GM18502 (cell line): Measurements from ENCODE around the gene GNG3.
A peak's percentile ranks its signal among the peaks of the same experiment; 100 is the strongest.
"Not testable (repeated sequence)": the region's sequence is repeated elsewhere in the genome, so short reads cannot be mapped to it uniquely, and the experiment has no call there.

ENCODE experiments used
- ATAC-seq: cut with Tn5 transposase; IDR thresholded peaks from one replicate; pipeline ENCODE4 v1.9.1; 2021; ENCODE audit warnings: mild to moderate bottlenecking; ENCODE audit not compliant: unreplicated experiment, poor library complexity

GNG3 gene

DNA sequence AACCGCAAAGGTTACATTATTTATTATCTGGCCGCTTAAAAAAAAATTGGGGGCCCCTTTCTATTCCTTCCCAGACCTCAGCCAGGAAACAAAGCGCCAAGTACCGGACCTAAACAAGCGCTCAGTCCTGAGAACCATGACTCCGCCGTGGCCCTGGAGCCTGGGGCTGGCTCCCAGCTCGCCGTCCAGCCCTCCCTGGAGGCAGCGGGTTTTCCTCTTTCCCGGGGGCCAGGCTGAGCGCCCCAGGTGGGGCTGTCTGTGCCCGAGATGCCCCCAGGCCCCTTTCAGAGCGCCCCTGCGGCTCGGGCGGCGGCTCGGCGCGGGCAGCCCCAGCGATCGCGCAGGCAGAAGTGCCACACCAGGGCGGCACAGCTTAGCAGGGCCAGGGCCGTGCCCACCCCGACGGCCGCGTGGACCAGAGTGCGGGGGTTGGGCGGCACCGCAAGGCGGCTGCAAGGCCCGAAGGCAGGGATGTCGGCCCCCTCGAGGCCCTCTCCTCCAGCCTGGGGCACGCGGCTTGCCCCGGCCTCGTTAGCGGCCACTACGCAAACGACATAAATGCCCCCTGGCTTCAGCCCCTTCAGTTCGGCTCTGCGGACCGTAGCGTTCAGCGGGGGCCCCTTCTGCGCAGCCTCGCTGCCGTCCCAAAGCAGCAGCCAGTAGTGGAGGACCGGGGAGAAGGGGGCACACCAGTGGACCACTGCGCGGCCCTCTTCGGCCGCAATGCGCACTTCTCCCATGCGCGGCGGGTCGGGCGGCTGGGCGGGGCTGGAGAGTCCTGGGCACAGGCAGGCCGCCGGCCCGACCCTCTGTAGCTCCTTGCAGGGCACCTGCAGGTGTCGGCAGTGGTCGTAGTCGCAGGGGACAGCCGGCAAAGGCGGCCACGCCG is 19.7 kb upstream of the GNG3 start:
- ATAC-seq = no peak

DNA sequence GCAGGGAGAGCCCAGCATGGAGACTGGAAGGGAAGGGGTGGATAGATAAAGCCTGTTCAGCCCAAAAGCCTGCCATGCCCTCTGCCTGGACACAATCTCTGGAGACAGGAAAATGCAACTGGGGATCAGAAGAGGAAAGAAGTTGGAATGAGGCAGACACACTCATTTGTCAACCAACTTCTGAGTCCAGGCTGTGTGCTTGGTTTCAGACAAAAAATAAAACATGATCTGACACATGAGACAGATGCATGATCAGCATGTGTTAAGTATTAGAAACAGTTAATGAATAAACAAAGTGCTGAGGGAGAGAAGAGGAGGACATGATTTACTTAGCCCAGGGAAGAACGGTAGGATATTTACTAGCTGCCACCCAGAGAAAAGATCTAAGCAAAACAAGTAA is 19.0 kb upstream of the GNG3 start:
- no peak for ATAC-seq

DNA sequence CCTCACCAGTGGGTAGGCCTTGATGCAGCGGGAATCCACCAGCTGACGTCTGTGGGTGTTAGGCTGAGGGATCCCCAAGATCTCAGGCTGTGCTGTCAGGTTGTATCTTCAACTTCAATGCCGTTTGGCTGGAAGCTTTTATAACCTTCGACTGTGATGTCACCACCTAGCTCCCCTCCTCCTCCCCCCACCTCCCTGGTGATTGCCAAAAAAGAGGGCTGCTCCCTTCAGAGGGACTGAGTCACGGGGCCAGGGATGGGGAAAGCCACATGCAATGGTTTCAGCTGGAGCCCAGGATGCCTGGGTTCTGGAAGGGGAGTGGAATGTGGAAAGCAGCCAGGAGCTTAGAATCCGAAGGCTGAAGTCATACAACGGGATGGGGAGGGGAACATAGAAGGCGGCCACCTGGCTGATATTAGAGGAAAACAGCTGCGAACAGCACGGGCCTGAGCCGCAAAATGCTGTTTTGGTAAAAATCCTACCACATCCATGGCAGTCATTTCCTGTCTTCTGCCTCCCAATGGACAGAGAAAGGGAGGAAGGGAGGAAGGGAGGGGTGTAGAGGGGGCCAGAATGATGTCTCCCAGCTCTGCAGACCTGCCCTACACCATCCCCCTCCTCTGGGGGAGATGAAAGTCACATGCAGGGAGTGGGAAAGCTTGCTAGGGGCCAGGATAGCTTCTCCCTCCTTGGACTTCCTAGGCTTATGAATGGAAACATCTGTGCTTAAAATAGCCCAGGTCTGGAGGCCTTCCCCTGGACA is 17.9 kb upstream of the GNG3 start, which contains the start of gene LRRN4CL:
LRRN4CL (minus strand) TSS at position 110 of the 763 bp plus-strand sequence. CDS start 1,022 bp downstream, outside the sequence.
- ATAC-seq = no peak

DNA sequence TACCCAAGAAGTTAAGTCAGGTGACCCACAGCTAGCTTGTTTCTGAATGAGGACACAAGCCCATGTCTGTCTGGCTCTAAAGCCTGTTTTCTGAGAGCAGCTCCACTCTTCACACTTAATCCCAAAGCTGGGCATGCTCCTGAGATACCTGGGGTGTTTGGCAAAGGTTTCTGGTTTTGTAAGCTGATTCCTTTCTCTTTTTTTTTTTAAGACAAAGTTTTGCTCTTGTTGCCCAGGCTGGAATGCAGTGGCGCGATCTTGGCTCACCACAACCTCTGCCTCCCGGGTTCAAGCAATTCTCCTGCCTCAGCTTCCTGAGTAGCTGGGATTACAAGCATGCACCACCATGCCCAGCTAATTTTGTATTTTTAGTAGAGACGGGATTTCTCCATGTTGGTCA is 13.9 kb upstream of the GNG3 start:
- not testable (repeated sequence) for ATAC-seq

DNA sequence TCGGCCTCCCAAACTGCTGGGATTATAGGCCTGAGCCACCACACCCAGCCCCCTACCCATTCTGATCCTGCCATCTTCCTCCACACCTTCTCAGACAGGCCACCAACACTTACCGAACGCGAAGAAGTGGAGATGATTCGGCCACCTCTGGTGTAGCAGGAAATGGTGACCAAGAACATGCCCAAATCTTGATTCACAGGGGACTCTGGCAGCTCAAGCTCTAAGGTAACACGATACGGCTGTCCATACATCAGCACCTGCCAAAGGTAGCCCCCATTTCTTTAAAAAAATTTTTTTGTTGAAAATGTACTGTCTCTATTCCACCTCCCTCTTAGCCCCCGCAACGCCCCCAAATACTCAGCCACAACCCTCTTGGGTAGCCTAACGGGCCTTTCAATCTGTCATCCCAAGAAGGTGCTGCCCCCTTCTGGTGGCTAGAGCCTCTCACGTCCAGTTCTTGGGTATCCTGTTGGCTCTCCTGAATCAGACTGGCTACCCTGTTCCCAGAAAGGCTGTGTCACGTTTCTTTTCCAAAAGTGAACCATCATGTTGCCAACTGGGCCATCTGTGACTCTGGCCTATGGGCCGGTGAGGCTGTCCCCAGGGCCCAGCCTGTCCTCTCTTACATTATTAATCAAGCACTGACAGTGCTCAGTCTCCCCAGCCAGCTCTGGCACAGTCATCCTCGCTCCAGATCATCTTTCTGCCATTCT is 12.9 kb upstream of the GNG3 start:
- ATAC-seq = no peak

DNA sequence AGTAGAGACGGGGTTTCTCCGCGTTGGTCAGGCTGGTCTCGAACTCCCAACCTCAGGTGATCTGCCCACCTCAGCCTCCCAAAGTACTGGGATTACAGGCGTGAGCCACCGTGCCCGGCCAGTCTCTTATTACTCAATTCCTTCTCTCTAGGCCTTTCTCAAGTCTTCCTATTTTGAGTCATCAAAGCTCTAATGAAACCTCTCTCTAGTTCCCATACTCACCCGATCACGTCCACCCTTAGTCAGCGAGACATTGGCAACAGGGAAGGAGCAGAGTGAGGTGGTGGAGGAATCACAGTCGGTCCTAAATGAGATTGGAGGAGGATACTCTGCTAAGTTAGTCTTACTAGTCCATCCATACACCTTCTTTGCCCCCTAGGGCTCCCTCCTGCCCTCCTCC is 5.2 kb upstream of the GNG3 start:
- no peak for ATAC-seq

DNA sequence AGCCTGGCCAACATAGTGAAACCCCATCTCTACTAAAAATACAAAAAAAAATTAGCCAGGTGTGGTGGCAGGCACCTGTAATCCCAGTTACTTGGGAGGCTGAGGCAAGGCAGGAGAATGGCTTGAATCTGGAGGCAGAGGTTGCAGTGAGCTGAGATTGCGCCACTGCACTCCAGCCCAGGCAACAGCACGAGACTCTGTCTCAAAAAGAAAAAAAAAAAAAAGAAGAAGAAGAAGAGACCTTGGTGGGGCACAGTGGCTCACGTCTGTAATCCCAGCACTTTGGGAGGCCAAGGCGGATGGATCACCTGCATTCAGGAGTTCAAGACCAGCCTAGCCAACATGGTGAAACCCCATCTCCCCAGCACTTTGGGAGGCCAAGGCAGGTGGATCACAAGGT is 3.6 kb upstream of the GNG3 start:
- ATAC-seq = not testable (repeated sequence)

DNA sequence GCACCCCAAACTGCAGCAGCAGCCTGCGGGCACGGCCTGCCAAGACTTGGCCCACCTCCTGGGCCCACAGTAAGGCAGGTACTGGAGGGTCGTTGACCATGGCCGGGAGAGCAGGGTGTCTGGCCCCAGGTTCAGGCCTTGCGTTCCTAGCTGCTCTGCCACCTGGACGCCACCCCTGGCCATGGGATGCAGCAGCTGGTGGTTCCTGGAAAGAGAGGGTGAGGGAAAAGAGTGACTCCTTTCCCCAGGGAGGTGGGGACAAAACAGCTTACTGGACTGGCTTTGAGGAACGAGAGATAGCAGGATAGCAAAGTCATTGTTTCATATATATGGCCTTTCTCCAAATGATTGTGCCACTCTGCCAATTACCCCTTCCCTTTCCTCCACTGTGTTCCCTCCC is 2.1 kb upstream of the GNG3 start:
- ATAC-seq = no peak

DNA sequence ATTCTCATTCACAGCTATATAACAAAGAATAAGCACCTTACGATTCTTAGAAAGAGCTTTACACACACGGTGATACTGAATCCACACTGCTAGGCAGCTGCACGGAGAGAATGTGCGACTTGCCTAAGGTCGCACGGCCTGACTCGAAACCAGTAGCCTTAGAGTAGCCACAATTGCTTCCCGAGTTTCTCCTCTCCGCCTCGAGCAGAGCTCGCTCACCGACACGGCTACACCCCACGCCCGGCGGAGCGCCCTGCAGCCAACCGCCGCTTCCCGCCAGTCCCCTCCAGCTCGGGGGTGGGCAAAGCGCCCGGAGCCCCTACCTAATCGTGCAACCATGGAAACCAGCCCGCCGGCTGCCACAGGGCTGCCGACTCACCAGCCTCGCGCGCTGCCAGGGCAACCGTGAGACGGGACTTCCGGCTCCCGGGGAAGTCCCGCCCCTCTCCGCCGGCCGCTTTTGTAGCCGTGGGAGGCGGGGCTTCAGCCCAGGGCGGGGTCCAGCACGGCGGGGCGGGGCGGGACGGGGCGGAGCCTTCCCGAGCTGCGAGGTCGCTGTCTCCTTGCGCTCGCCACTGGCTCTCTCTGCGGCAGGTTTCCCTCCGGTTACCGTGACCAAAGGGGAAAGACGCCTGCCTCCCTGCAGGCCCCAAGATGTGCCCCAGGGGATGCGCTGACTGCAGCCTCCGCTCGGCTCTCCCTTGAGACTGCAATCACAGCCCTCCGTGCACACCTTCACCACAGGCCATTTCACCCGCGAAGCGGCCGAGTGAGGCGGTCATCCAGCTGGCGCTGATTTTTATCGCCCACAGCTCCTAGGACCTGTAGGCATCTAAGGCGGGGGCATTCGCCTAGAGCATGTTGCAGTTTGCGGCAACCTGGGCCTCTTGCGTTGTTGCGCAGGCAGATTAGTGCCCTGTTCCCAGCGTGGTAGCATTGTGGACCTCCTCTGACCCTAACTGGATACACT is 1.3 kb upstream of the GNG3 start:
- peak; percentile 64 for ATAC-seq

DNA sequence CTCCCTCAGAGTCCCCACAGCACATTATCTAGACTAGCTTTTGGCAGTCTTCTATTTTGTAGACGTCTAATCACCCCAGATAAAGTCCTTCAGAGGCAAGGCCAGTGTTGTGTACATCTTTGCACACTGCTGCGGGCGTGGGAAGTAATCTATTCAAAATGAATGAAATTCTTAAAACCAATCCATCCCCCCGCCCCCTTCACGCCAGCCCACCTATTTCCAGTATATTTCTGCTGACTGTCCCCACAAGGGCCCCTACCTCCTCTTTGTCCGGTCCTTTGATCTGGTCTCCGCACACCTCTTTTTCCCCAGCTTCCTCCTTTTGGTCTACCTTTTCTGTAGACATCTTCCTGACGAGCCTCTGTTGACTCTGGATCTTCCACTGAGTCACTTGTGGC is 627 bp upstream of the GNG3 start:
- ATAC-seq = no peak

DNA sequence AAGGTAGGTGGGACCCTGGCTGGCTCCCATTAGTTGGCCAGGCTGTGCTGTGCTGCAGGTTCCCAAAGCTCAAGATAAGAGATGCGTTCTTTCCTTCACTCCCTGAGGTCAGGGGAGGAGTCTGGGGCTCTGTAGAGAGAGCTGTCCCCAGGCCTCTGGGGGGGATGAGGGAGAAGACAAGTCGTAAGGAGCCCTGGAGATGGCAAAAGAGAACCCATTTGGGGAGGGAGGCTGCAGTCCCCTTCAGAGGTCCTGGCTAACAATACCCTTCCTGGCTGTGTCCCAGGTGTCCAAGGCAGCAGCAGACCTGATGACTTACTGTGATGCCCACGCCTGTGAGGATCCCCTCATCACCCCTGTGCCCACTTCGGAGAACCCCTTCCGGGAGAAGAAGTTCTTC is 916 bp downstream of the GNG3 start:
- ATAC-seq = no peak

DNA sequence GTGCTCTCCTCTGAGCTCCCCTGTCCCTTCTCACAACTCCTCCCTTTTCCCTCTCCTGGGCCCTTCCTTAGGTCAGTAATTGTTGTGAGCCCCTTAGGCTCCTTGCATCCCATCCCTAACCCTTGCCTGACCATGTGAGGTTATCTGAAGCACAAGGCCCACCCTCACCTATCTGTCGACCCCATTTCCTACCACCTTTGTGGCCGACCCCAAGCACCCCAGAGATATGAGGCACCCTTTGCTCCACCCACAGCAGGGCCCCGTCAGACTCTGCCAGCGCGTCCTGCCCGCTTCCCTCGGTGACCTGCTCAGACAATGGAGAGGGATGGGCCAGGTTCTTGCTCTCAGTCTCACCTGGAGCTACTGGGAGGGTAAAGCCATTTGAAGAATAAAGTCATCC is 1.3 kb downstream of the GNG3 start:
- ATAC-seq = no peak

DNA sequence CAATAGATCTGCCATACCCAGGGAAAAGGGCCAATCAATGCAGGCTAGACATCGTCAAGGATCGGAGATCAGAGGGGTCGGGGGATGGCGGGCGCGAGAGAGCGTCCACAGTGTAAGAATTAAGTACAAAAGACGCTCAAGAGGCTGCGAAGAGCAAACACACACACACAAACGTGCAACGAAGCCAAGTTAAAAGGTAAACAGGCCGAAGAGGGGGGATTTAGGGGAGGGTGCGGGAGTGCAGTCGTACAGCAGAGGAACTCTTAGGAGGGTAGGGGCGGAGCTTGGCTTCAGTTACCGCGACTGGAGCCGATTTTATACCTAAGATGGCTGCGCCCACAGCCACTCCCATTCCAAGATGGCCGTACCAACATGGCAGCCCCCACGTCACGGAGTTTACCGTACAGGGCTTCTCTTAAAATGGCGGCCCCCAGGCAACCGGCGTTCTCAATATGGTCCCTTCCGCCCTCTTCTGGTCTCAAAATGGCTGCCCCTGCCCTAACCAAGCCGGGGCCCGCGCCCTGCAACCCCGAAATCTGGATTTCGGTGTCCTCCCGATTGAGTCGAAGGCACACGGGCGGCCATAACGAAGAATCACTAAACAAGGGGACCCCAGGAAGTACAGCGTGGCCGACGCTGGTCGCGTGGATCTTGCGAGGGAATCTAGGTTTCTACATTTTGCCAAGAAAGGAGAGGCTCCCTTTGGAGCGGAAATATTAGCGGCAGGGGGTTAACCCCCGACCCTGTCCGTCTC is 1.9 kb downstream of the GNG3 start:
- peak; percentile 73 for ATAC-seq

DNA sequence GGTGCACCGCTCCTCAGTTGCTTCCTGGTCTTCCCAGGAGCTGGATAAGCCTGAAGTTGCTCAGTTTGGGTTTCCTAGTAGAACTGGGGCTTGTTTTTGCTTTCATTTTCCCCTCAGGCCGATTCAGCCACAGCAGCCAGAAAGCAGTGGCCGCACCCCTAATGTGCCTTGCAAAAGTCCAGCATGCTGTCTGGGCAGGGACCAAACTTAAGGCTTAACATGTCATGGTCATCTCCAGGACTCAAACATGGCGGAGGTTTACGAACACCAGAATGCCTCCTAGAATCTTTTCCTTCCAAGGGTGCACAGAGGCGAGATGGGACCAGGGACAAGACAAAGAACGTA is 2.5 kb downstream of the GNG3 start:
- ATAC-seq = peak; percentile 5

DNA sequence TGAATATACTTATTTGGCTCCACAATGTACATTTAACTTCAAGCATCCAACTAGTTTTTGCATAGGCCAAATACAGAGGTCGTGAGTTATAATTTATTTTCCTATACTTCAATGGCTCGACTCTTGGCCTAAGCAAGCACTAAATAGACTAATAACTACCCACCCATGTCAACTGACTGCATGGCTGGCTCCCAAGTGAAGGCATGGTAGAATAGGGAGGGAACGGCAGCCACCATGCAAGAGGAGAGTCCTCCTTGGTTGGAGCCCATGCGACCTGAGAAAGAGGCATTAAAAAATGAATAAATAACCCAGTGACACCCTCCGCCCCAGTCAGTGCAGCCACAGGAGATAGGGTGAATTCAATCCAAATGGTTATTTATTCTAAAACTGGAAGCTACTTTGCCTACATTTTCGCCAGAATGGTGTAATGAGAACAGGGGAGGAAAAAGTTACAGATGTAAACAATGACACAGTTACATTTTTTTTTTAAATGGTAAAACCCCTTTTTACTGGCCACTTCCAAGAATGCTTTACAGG is 4.9 kb downstream of the GNG3 start:
- ATAC-seq = no peak

DNA sequence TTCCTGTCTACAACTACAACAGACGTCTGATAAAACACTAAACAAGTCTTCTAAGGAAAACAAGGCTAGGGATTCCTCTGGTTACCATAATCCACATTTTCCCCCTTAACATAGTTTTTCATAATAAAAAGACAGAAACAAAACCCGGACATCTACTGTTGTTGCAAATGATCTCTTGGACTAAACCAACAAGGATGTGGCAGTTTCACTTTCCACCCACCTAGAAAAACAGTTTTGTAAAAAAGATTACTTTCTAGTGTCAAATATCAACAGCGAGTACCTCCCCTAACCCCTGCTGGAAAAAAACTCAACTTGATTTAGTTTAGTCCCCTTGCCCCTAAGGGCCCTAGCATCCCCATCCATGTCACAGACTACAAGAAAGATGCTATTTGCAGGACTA is 5.4 kb downstream of the GNG3 start:
- ATAC-seq = no peak

DNA sequence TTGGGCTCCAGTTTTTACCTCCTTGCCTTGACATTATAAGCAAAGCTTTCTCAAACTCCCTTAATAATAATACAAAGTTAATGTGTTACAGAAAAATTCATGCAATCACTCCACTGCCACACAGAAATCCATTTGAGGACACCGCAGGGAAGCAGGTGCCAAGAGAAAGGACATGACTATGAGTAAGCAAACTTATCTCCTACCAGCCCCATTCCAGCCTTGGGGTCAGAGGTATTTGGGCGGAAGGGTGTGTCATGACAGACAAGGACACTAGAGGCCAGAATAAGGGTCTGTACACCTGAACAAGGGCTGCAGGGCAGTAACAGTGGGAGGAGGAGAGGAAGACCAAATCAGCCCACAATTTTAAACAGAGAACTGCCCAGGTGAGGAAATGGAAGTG is 5.9 kb downstream of the GNG3 start:
- no peak for ATAC-seq

DNA sequence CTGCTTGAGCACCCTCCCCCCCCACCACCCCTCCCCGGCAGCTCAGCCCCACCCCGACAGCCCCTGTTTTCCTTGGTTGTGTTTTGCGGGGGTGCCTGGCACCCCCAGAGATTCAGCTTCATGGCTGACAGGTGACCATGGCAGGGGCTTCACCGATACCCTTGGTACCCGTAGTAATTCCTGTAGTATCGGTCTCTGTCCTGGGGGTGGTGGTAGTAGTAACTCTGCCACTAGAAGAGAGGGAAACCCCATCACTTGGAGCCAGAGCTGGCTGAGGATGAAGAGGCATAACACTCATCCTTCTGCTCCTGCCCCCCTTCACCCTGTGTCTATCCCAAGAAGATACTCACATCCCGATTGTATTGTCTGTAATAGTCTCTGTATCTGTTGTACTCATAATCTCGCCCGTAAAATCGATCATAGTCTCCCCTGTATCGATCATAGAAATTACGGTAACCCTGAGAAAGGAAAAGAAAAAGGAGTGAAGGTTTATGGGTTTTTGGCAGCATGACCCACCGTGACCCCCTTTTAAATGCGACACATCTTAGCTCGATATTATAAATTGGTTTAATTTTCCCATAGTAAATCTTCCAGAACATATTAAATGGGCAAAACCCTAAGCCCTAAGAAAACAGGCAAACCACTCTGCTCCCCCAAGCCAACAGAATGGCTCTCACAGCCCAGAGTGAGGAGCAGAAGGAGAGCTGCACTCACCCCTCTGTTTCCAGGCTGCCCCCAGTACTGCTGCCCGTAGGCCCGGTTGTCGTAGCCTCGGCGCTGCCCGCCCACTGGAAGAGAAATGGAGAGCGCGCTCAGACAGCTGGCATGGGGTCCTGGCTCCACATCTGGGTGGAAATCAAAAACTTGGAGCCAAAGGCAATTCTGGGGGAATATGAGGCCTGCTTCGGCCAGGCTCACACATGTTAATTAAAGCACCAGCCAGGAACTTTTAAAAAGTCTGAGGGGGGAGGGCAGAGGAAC is 8.0 kb downstream of the GNG3 start:
- no peak for ATAC-seq
